Aorta (tissue), 5 donors: ENCODE measurements around the gene CAPRIN1. TPM values are rescaled to one million over a fixed set of nuclear protein-coding genes. Genes with fewer than 3 reads are reported as not detected.
"Not testable (repeated sequence)": the region's sequence is repeated elsewhere in the genome, so short reads cannot be mapped to it uniquely, and the experiment has no call there.

Experiments
- ATAC-seq: fragments of 200-7000 bp; cut with Tn5 transposase; one replicate; pipeline ENCODE4 v1.9.1; 2022; ENCODE audit warnings: moderate library complexity; ENCODE audit not compliant: low FRiP score
- DNase-seq, 2 donors: peaks; one replicate each; pipeline ENCODE4 v3.0.0-alpha.2; 2020
- H3K27ac ChIP-seq, 2 donors: one replicate each; pipeline ENCODE4 v1.5.1; 2013; ENCODE audit warnings: low read length in 2 of 2, mild to moderate bottlenecking in 2 of 2, moderate library complexity in 2 of 2, control low read depth in 1 of 2, inconsistent platforms in 1 of 2, low read depth in 1 of 2
- H3K27me3 ChIP-seq, 2 donors: one replicate each; pipeline ENCODE4 v1.6.1; 2013; ENCODE audit warnings: control low read depth in 1 of 2, low read length in 1 of 2, mild to moderate bottlenecking in 1 of 2, moderate library complexity in 1 of 2; ENCODE audit not compliant: insufficient read depth in 2 of 2, control insufficient read depth in 1 of 2
- H3K36me3 ChIP-seq, 2 donors: one replicate each; pipeline ENCODE4 v1.6.1; 2013; ENCODE audit warnings: control low read depth in 1 of 2, low read length in 1 of 2, mild to moderate bottlenecking in 1 of 2; ENCODE audit not compliant: insufficient read depth in 2 of 2, control insufficient read depth in 1 of 2
- H3K4me1 ChIP-seq, 2 donors: one replicate each; pipeline ENCODE4 v1.6.1; 2013; ENCODE audit warnings: low read length in 2 of 2, control low read depth in 1 of 2, mild to moderate bottlenecking in 1 of 2, moderate library complexity in 1 of 2; ENCODE audit not compliant: insufficient read depth in 2 of 2, control insufficient read depth in 1 of 2
- H3K4me3 ChIP-seq, 2 donors: one replicate each; pipeline ENCODE4 v1.5.1; 2013; ENCODE audit warnings: low read length in 2 of 2, control low read depth in 1 of 2, mild to moderate bottlenecking in 1 of 2
- H3K9me3 ChIP-seq: one replicate; pipeline ENCODE4 v1.6.1; 2013; ENCODE audit warnings: mild to moderate bottlenecking, low read length; ENCODE audit not compliant: control insufficient read depth
- WGBS, 2 donors: extraction: QIAGEN DNeasy Blood & Tissue Kit; methylation state at CpG; one replicate each; pipeline ENCODE4 v1.1.7; 2013; 5-methylcytosine and 5-hydroxymethylcytosine counted together
- intact Hi-C, 2 donors: fragments of 100-400 bp; cut with DNase I; formaldehyde crosslinking; loops; one replicate each; pipeline versions ENCODE4 v1.14.2 to v1.15.0; 2022
- polyA plus RNA-seq, 2 donors: library from polyadenylated mRNA; stranded (reverse); fragments of 200-250 nt; gene quantifications; one replicate each; pipeline ENCODE4 v1.2.3, GENCODE V29; 2013
- total RNA-seq, 2 donors: library from RNA; stranded (reverse); fragmentation: NEBNext Ultra II Directional; extraction: Animal tissue kit (Norgen Biotek cat#: 25700); gene quantifications; one replicate each; pipeline ENCODE4 v1.2.1, GENCODE V29; 2021
- donor health status: healthy with polysubstance abuse.
- donor health status: Bipolar disorder and iron deficiency.
- donor health status: DM: no; HTN: no; CAD: no.
- donor health status: DM: no; HTN: no; CAD: no.
- donor health status: DM: yes; HTN: yes; CAD: no.

The CAPRIN1 gene
- total and polyA plus RNA-seq, 4 donors: 58.0 to 147 (median 90.8) TPM

GRCh38 chr11:34071306-34071705 lies 19.8 kb downstream of the CAPRIN1 start:
- H3K9me3 ChIP-seq, H3K4me3 ChIP-seq, intact Hi-C loops, H3K27ac ChIP-seq, H3K4me1 ChIP-seq, ATAC-seq, H3K36me3 ChIP-seq, H3K27me3 ChIP-seq, DNase-seq: not testable (repeated sequence)
- 85 to 89% methylated on average over 8 of the region's 8 CpGs for WGBS, 2 donors

GRCh38 chr11:34072041-34072440 lies 20.5 kb downstream of the CAPRIN1 start:
- ATAC-seq (no peak), DNase-seq (no peak)
- peaks cover 0 to 3% of the 10 kb centered on the region in 2 donors for H3K4me1 ChIP-seq
- no peaks in the 10 kb centered on the region for H3K27me3 ChIP-seq
- 66 to 67% methylated on average over 3 of the region's 3 CpGs for WGBS, 2 donors
- no peak overlapping the region for H3K27ac ChIP-seq
- no peak overlapping the region for H3K4me3 ChIP-seq
- intact Hi-C loops: no loop called here
- H3K36me3 ChIP-seq: peaks cover 2 to 4% of the 10 kb centered on the region in 2 donors
- no peaks in the 10 kb centered on the region for H3K9me3 ChIP-seq

DNA sequence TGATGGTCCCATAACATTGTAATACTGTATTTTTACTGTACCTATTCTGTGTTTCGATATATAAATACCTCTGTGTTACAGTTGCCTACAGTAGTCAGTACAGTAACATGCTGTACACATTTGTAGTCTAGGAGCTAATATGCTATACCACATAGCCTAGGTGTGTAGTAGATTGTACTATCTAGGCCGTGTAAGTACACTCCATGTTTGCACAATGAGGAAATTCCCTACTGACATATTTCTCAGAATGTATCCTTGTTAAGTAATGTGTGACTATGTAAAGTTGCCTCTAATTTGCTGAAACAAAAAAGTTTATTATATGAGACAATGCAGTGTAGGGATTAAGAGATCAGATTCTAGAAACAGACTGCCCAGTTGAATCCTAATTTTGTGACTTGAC lies 21.3 kb downstream of the CAPRIN1 start:
- Histone ChIP-seq H3K4me1 (peaks cover 0 to 3% of the 10 kb centered on the region in 2 donors), H3K36me3 (peaks cover 2 to 5% of the 10 kb centered on the region in 2 donors), H3K27ac (no peak overlapping the region), H3K9me3 (no peaks in the 10 kb centered on the region), H3K4me3 (no peak overlapping the region), H3K27me3 (no peaks in the 10 kb centered on the region)
- DNase-seq (no peak), ATAC-seq (no peak)
- intact Hi-C loops: no loop called here
- 67 to 79% methylated on average over 2 of the region's 2 CpGs for WGBS, 2 donors

DNA sequence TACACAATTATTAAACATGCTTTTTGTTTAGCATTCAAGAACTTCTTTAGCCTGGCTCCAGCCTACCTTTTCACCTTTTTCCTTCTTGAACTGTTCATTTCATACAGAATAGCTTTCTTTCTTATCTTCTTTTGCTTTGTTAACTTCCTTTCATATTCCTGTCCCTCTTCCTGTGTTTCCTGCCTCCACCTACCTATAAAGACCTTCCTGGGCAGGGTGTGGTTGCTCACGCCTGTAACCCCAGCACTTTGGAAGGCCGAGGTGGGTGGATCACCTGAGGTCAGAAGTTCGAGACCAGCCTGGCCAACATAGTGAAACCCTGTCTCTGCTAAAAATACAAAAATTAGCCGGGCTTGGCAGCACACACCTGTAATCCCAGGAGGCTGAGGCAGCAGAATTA lies 22.9 kb downstream of the CAPRIN1 start:
- Histone ChIP-seq H3K4me3 (no peak overlapping the region), H3K27ac (no peak overlapping the region), H3K4me1 (no peaks in the 10 kb centered on the region), H3K27me3 (no peaks in the 10 kb centered on the region), H3K9me3 (no peaks in the 10 kb centered on the region), H3K36me3 (peaks cover 2 to 5% of the 10 kb centered on the region in 2 donors)
- ATAC-seq (no peak), DNase-seq (no peak)
- intact Hi-C loops: no loop called here
- 64% methylated on average over 4 of the region's 4 CpGs for WGBS, 2 donors

- intact Hi-C loops: no loop called here
- ATAC-seq (no peak), DNase-seq (no peak)
- Histone ChIP-seq H3K36me3 (peaks cover 2 to 5% of the 10 kb centered on the region in 2 donors), H3K27ac (no peak overlapping the region), H3K9me3 (no peaks in the 10 kb centered on the region), H3K4me1 (no peaks in the 10 kb centered on the region), H3K4me3 (no peak overlapping the region), H3K27me3 (no peaks in the 10 kb centered on the region)
- 14 to 18% methylated on average over 2 of the region's 2 CpGs for WGBS, 2 donors
Measured at GRCh38 chr11:34075178-34075820, 23.8 kb downstream of the CAPRIN1 start.

GRCh38 chr11:34080609-34081008 lies 29.1 kb downstream of the CAPRIN1 start:
- Histone ChIP-seq H3K36me3 (peaks cover 4 to 14% of the 10 kb centered on the region in 2 donors), H3K9me3 (no peaks in the 10 kb centered on the region), H3K27me3 (no peaks in the 10 kb centered on the region), H3K4me1 (no peaks in the 10 kb centered on the region), H3K27ac (no peak overlapping the region), H3K4me3 (no peak overlapping the region)
- WGBS, 2 donors: 76 to 78% methylated on average over 4 of the region's 4 CpGs
- no peak for ATAC-seq
- intact Hi-C loops: no loop called here
- DNase-seq: no peak

DNA sequence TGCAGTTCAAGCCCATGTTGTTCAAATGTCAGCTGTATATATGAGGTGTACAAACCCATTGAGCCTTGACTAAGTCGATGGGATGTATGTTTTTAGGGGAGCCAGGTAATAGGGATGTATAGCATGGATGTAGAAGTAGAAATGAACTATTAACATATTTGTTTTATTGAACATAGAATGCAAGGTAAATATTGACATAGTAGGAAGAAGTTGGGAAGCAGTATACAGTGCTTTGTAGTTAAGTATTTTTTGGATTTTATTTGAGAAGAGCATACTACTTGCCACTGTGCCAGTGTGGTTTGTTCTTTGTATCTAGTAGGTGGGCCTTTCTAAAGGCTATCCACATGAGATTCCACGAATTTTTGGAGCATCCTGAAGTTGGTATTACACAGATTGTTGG lies 33.1 kb downstream of the CAPRIN1 start:
- Histone ChIP-seq H3K4me1 (no peaks in the 10 kb centered on the region), H3K27ac (no peak overlapping the region), H3K9me3 (no peaks in the 10 kb centered on the region), H3K27me3 (no peaks in the 10 kb centered on the region), H3K36me3 (peaks cover 4 to 13% of the 10 kb centered on the region in 2 donors), H3K4me3 (no peak overlapping the region)
- no peak for ATAC-seq
- 78 to 88% methylated on average over 2 of the region's 2 CpGs for WGBS, 2 donors
- intact Hi-C loops: no loop called here
- DNase-seq: no peak

GRCh38 chr11:34086554-34087283 lies 35.2 kb downstream of the CAPRIN1 start:
- DNase-seq (no peak), ATAC-seq (no peak)
- no peaks in the 10 kb centered on the region for H3K4me1 ChIP-seq
- H3K27ac ChIP-seq: no peak overlapping the region
- no peaks in the 10 kb centered on the region for H3K27me3 ChIP-seq
- peaks cover 7 to 15% of the 10 kb centered on the region in 2 donors for H3K36me3 ChIP-seq
- WGBS, 2 donors: 87 to 92% methylated on average over 4 of the region's 4 CpGs
- no peaks in the 10 kb centered on the region for H3K9me3 ChIP-seq
- H3K4me3 ChIP-seq: no peak overlapping the region
- intact Hi-C loops: no loop called here

GRCh38 chr11:34091825-34092224 lies 40.3 kb downstream of the CAPRIN1 start:
- WGBS, 2 donors: 88 to 93% methylated on average over 1 of the region's 1 CpG
- intact Hi-C loops: no loop called here
- DNase-seq (no peak), ATAC-seq (no peak)
- Histone ChIP-seq H3K27ac (no peak overlapping the region), H3K36me3 (peaks cover 9 to 12% of the 10 kb centered on the region in 2 donors), H3K4me1 (no peaks in the 10 kb centered on the region), H3K9me3 (no peaks in the 10 kb centered on the region), H3K27me3 (no peaks in the 10 kb centered on the region), H3K4me3 (no peak overlapping the region)
